ENCODE data around the gene TCF4.

Gene TCF4

DNA sequence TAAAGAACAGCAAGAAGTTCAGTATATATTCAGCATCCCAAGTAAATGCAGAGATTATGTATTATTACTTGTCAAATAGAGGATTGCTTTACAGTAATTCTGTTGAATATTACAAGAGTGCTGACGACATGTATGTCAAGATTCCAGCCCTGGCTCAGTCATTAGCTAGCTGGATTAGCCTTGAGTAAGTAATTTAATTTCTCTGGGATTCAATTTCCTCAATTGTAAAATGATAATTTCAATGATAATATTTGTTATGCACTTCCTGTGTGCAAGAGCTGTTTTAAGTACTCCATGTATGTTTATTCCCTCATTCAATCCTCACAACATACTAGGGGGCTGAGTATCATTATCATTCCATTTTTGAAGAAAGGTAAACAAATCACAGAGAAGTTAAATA is 44.0 kb downstream of the TCF4 start:
- DNase-seq (ENCODE audit: low read depth), result no peak

GRCh38 chr18:55543130-55543704 is 44.8 kb downstream of the TCF4 start:
- no peak for DNase-seq (ENCODE audit: low read depth)

GRCh38 chr18:55541571-55541970 is 46.4 kb downstream of the TCF4 start:
- no peak for DNase-seq (ENCODE audit: low read depth)

GRCh38 chr18:55539240-55539639 is 48.8 kb downstream of the TCF4 start:
- DNase-seq (ENCODE audit: low read depth), result no peak

- no peak for DNase-seq (ENCODE audit: low read depth)
Observed at GRCh38 chr18:55534996-55535395, 53.0 kb downstream of the TCF4 start.

- no peak for DNase-seq (ENCODE audit: low read depth)
Observed at GRCh38 chr18:55534547-55534946, 53.4 kb downstream of the TCF4 start.

GRCh38 chr18:55530166-55530565 is 57.8 kb downstream of the TCF4 start:
- DNase-seq (ENCODE audit: low read depth), result no peak

- no peak for DNase-seq (ENCODE audit: low read depth)
Observed at GRCh38 chr18:55529581-55529980, 58.4 kb downstream of the TCF4 start.

- DNase-seq (ENCODE audit: low read depth), result no peak
Observed at GRCh38 chr18:55525845-55526244, 62.1 kb downstream of the TCF4 start.

DNA sequence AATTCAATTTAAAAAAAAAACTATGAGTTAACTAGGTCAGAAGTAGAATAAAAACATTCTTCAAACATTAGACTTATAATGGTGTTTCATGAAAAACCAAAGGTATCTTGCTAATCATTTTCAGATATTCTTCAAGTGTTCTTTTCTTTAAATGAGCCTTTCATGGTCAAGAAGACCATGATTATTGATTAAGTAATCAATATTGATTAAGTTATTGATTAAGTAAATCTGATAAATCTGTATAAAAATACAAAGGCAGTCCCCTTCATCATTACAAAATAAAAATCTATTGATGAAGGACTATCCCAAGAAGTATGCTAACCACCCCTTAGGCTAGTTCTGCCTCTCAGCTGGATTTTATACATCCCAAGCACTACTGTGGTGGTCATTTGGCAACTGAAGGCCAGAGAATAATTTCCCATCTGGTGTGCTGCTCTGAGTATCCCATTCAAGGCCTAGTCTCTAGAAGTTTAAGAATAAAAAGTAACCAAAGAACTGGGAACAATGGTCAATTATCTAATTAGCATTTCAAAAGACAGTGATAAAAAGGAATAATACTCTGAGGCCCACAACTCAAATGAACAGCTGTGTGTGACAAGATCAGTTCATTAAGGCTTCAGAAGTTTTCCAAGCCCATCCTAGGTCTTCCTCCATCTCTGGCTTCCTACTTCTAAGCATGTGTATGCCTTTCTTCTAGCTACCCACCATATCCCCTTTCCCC is 63.5 kb downstream of the TCF4 start:
- DNase-seq (ENCODE audit: low read depth), result no peak

DNA sequence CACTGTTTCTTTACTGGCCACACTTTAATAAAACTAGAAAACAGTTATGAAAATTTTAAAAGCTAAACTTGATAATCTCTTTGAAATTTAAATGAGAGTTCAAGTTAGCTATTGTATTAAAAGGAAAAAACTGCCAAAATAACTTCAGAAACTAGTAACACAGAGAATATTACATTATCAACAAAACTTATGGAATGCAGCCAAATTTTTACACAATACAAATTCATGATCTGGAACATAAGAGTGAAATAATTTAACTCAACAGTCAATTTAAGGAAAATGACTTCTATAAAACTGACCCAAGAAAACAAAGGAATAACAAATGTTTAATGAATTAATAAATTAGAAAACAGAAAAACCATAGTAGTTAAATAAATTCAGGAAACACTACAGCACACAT is 65.0 kb downstream of the TCF4 start:
- no peak for DNase-seq (ENCODE audit: low read depth)

DNA sequence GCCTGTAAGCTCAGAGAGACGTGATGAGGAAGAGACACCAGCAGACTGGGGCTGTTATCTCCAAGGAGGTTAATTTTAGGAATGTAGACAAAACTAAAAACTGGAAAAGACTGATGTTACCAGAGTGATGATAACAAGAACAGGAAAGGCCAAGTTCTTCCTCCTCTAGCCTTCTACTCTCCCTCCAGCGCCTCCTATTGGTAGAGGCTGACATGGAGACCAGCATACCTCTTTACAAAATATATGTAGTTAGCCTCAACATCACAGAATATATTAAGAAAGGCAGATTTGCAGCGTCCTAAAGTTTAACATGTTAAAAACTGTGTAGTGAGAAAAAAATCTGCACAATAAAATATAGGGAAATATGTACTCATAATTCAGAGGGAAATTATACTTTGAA is 66.0 kb downstream of the TCF4 start:
- no peak for DNase-seq (ENCODE audit: low read depth)

DNA sequence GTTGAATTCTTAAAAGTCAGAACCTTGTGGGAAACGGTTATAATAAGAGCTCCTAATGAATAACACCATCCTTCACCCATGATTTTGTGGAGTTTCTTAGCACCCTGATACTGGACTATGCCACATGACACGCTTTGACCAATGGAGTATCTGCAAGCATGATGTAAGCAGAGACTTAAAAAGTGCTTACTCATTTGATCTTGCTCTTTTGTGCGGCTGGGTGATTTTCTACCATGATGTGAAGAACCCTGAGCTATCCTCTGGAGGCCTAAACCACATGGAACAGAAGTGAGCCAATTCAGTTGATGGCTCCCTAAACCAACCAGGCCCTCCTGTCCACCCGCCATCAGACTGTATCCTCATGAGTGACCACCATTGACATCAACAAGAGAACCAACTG is 70.9 kb downstream of the TCF4 start:
- no peak for DNase-seq (ENCODE audit: low read depth)

- no peak for DNase-seq (ENCODE audit: low read depth)
Observed at GRCh38 chr18:55515941-55516710, 71.9 kb downstream of the TCF4 start.

GRCh38 chr18:55515214-55515613 is 72.8 kb downstream of the TCF4 start:
- DNase-seq (ENCODE audit: low read depth), result no peak

GRCh38 chr18:55513161-55513560 is 74.8 kb downstream of the TCF4 start:
- no peak for DNase-seq (ENCODE audit: low read depth)

- no peak for DNase-seq (ENCODE audit: low read depth)
Observed at GRCh38 chr18:55511277-55511676, 76.7 kb downstream of the TCF4 start.

GRCh38 chr18:55510809-55511208 is 77.2 kb downstream of the TCF4 start:
- DNase-seq (ENCODE audit: low read depth), result peak; percentile 31

DNA sequence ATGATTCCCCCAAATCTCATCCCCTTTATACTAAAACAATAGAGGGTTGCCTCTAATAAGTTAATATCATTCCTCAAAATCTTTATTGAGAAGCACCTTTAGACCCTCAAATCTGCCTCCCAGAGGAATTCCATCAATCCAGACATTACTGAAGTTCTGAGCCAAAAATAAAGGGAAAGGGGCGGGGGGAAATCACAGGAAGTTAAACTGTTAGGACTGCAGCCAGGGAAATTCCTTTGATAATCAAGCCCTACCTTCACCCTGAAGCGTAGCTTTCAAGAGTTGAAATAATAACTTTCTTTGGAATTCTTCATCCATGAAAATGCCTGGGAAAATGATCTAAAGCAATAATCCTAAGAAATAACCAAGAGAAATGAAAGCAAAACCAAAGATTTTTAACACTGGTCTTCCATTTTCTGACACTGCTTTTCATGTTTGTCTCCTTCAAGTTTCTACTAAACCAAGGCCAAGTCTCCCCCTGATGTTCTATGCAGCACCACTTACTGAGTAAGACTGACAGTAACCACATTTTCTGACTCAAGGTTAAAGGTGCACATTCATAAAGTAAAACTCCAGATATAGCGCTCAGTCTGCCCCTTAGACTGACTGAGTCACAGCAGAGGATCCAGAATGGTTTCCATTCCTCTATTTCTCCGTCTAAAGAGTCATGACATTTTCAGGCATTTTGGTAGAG is 78.2 kb downstream of the TCF4 start:
- peak; percentile 8 for DNase-seq (ENCODE audit: low read depth)

- DNase-seq (ENCODE audit: low read depth), result no peak
Observed at GRCh38 chr18:55508651-55509050, 79.3 kb downstream of the TCF4 start.

- no peak for DNase-seq (ENCODE audit: low read depth)
Observed at GRCh38 chr18:55506074-55506473, 81.9 kb downstream of the TCF4 start.

- no peak for DNase-seq (ENCODE audit: low read depth)
Observed at GRCh38 chr18:55504808-55505207, 83.2 kb downstream of the TCF4 start.
